ENCODE measurements around the gene CCDC14.
"Not testable (repeated sequence)": the region's sequence is repeated elsewhere in the genome, so short reads cannot be mapped to it uniquely, and the experiment has no call there.

The CCDC14 gene

DNA sequence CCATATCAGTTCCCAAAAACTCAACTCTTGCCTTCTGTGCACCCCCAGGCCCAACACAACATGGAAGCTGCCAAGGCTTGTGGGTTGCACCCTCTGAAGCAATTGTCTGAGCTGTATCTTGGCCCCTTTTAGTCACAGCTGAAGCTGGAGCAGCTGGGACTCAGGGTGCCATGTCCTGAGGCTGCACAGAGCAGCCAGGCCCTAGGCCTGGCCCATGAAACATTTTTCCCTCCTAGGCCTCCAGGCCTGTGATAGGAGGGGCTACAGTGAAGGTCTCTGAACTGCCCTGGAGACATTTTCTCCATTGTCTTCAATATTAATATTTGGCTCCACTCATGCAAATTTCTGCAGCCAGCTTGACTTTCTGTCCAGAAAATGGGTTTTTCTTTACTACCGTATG is 68.8 kb downstream of the CCDC14 start:
- DNase-seq: no peak

DNA sequence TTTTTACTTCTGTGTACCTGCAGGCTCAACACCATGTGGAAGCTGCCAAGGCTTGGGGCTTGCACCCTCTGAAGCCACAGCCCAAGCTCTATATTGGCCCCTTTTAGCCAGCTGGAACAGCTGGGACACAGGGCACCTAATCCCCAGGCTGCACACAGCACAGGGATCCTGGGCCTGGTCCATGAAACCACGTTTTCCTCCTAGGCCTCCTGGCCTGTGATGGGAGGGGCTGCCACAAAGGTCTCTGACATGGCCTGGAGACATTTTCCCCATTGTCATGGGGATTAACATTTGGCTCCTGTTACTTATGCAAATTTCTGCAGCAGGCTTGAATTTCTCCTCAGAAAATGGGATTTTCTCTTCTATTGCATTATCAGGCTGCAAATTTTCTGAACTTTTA is 70.0 kb downstream of the CCDC14 start:
- DNase-seq: not testable (repeated sequence)

DNA sequence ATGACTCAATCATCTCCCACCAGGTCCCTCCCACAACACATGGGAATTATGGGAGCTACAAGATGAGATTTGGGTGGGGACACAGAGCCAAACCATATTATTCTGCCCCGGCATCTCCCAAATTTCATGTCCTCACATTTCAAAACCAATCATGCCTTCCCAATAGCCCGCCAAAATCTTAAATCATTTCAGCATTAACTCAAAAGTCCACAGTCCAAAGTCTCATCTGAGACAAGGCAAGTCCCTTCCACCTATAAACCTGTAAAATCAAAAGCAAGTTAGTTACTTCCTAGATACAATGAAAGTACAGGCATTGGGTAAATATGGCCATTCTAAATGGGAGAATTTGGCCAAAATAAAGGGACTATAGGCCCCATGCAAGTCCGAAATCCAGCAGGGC is 70.9 kb downstream of the CCDC14 start:
- not testable (repeated sequence) for DNase-seq

DNA sequence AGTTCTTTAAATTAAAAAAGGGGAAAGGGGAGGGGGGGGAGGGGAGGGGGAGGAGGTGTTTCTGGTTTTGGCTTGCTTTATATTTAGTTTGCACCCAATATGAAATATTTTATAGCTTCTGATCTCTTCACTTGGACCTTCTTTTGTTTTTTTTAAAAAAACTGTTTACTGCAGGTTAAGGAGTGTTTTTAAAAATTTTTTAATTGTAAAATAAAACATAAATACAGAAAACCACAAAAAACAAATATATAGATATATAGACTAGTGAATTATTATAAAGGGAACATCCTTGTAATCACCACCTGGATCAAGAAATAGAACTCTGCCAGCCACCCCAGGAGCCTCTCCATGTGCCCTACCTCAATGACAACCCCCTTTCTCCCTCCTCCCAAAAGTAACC is 76.0 kb downstream of the CCDC14 start:
- no peak for DNase-seq

DNA sequence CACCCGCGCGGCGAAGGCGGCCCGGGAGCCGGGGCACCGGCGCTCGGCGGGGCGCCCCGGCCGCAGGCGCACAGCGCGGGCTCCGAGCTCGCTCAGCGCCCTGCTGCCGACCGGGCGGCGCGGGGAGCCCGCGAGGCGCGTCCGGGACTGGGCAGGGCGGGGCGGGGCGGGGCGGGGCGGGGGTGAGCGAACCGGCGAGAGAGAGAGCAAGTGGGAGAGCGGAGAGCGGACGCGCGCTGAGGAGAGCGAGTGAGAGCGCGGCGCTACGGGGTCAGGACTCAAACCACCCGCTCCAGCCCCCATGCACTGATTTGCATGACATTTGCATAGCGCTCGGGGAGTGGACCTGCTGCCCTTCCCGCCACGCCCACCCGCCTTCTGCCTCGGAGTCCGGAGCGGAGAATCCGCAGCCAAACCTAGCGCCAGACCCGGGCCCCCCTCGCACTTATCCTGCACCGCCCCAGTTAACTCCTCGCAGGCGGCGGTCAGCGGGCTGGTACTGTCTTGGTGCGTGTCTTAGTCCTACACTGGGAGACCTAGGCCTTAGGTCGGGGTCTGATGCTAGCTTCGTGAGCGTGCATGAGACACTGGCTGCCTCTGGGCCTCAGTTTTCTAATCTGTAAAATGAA is 76.7 kb downstream of the CCDC14 start, which contains the start of gene MYLK:
MYLK (minus strand) TSS at position 130 of the 629 bp plus-strand sequence. CDS start 90,491 bp downstream, outside the sequence.
- peak; percentile 76 for DNase-seq

DNA sequence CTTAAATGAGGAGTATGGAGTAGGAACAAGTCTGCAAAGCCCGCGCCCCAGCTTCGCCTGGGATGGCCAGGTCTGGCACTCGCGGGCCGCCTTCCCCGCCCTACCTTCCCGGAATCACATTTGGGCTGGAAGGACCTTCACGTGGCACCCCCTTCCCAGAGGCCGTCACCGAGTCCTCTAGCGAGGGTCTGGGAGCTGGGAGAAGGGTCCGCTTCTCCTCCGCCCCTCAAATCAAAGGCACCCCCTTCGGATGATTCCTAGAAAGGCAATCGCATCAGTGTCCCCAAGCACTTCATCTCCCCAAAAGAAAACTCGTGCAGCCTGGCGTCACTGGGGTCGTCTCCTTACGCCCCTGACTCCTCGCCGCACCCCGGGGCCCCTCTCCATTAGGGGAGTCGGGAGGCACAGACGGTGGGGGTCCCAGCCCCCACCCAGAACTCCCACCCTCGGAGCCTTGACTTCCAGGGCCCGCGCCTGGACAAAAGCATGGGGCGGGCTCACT is 77.3 kb downstream of the CCDC14 start:
- DNase-seq: peak; percentile 8

DNA sequence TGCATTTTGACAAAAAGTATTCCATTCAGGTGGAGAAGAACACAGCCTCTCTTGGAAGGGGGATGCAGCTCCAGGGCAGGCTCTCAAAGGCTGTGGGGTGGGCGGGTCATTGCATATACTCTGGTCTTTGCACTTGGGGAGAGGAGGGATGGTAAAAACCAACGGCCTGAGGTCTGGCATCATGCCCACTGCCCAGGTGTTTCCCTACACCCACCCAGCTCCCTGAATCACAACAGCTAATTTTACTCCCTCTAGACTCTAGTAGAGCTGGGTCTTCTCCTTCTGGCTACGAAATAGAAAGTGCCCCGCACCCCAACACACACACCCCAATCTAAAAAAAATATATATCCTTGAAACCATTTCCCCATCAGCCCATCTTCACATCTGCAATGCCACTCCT is 77.9 kb downstream of the CCDC14 start:
- DNase-seq: no peak

DNA sequence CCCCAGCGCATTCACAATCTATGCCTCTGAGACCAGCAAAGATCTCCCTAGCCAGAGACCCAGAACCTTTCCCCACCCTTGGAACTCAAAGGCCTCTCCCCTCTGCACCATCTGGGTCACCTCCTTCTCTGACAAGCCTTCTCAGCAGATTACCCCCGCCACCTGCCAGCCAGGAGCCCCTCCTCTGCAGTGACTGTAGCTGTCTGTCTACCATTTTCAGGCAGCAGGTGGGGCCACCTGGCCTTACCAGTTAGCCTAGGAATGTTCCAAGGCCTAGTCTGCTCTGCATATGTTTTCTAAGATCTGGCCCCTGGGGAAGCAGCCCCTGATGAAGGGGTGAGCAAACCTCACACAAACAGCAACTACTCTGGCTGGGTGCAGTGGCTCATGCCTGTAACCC is 79.3 kb downstream of the CCDC14 start:
- no peak for DNase-seq

DNA sequence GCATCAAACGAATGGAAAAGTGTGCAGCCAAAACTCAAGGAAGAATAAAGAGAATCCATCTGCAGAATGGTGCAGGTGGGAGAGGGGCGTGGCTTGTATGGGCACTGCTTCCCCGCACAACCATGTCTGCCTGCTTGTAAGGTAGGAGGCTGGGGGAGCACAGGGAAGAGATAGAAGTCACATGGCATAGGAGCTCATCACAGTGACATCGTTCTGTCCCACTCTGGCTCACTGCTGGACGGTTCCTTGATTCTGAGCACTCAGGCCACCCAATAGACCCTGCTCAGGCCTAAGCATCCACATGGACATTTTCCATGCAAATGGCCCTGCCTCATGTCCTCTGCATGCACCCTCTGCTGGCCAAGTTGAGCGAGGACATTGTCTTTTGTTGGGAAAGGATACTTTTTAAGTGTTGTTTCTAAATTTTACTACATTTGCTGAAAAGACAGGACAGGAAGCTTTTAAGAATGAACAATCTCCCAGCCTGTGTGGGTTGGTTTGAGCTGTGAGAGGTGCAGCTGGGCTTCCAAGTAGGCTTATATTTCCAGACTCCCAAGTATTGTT is 79.9 kb downstream of the CCDC14 start:
- peak; percentile 60 for DNase-seq

DNA sequence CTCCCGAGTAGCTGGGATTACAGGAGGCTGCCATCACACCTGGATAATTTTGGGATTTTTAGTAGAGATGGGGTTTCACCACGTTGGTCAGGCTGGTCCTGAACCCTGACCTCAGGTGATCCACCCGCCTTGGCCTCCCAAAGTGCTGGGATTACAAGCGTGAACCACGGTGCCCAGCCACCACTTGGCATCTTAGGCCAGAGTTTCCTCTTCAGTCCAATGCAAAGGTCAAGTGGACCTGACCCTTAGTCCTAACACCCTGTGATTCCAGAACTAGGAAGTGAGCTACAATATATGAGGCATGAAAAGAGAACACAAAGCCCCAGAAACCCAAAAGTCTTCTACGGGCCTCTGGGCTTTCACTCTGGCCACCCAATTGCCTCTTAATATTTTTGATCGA is 82.2 kb downstream of the CCDC14 start:
- DNase-seq: no peak

DNA sequence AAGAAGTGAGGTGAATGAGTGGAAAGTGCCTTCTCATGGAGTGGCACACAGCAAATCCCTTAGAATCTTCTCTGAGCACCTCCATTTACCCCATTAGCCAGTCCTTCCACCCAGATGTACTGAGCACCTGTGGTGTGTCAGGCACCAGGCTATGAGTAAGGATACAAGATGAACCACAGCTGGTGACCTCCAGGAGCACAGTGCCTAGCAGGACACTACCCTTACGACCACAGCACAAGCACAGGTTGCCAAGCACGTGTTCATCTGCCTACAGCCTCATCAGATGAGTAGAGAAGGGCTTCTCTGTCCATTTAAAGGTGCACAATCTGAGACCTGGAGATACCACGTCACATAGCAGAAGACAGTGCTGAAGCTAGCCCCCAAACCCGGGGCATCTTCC is 83.1 kb downstream of the CCDC14 start:
- no peak for DNase-seq

DNA sequence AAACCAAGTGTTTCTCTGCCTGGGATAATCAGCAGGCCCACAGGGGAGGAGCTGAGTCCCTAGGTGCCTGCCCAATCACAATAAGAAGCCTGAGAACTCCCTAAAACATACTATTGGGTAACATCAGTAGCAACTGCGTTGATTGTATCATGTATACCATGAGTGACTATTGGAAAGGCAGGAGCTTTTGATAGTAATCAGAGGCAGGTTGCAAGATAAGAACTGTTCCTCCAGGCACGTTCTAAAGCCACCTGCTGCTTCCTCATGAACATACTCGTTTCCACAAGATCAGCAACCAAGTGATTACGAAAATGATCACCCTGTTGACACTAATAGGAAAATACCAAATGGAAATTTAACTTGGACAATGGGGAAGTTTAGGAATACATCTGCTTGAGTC is 83.6 kb downstream of the CCDC14 start:
- no peak for DNase-seq

DNA sequence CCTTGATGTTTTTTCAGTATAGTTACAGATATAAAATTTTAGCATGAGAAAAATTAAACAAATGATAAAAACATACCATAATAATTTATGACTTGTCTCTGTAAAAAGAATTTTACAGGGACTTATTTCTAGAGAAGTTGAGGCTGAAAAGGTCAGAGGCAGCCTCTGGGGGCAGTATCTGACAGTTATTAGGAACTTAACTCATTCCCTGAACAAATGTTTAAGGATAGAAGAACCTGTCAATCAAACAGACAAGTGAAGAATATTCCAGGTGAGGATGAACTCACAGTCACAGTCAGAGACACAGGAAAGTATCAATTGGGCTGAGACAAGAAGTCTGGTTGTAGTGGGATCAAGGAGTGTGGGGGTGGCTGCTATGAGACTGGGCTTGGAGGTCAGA is 84.2 kb downstream of the CCDC14 start:
- DNase-seq: no peak

DNA sequence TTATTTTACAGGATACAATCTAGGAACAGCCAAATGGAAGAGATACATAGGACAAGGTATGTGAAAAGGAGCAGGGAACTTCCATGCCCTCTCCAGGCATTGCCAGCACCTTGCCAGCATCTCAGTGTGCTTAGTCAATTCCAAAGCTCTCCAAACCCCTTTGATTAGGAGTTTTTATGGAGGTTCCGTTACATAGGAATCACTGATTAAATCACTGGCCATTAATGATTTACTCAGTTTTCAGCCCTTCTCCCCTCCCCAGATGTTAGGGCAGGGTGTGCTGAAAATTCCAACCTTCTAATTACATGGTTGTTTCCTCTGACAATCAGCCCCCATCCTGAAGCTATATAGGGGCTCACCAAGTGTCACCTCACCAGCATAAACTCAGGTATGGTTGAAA is 88.4 kb downstream of the CCDC14 start:
- no peak for DNase-seq

DNA sequence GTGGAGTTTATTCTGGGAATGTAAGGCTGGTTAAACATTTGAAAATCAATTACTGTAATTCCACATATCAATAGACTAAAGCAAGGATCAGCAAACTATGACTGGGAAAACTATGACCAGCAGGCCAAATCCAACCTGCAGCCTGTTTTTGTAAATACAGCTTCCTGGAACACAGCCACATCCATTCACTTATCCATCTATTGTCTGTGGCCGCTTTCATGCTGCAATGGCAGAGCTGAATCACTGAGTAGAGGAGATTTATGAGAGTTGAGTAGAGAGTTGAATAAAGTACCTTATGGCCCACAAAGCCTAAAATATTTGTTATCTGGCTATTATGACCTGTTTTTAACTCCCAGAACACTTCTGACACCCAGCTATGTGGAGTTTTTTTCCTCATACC is 89.1 kb downstream of the CCDC14 start:
- no peak for DNase-seq

DNA sequence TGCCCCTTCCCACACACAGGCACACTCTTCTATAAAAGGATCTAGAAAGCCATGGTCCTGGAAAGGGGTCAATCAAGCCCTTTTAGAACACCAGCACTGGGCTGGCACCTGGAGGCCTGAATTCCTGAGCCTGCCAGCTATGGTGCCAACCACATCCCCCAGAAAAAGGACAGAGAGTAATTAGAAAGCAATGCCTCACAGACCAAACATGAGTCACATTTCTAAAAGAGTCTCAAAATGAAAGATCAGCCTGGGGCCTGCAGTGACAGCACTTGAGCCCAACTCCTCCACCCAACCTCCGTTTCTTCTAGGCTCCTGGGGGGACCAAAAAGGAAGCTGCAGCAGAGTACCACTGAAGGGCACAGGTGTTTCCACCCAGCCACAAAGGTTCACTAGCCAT is 91.0 kb downstream of the CCDC14 start:
- peak; percentile 42 for DNase-seq

DNA sequence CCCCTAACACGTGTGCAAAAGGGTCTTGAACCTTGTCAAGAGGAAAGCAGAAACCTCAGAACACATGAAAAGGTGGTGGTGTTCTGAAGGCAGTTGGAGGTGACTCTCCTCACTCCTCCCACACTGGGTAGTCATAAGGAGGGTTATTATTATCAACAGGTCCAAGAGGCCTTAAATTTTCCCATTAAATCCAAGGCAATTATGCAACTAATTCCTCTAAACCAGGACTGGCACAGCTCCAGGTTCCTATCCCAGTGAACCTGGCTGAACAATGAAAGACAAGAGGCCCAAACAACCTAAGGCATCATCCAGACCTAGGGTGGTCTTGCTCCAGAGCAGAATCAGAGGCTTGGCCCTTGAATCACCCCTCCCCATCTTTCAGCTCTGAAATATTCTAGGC is 91.9 kb downstream of the CCDC14 start:
- DNase-seq: no peak

DNA sequence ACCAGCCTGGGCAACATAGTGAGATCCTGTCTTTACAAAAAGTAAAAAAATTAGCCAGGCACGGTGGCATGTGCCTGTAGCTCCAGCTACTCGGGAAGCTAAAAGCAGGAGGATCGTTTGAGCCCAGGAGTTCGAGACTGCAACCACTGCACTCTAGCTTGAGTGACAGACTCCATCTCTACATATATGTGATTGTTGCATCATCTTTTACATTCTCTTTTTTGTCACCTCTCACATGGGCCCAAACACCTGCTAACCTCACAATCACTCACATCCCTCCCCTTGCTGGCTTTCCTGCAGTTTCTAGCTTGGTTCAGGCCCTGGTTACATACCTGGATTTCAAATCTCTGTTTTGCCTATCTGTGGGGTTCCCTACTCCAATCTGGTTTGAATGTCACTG is 96.3 kb downstream of the CCDC14 start:
- DNase-seq: no peak
